MG63 (cell line): ENCODE measurements around the gene PTN. TPM values are rescaled to one million over a fixed set of nuclear protein-coding genes. Genes with fewer than 3 reads are reported as not detected.

Experiments used
- DNase-seq: peaks from one replicate; pipeline ENCODE4 v3.0.0-alpha.2; 2020
- H3K27me3 ChIP-seq: fragments of 250-450 bp; sonication (Bioruptor Pico); 2 replicates; pipeline ENCODE4 v1.5.1; 2020; ENCODE audit warnings: mild to moderate bottlenecking, moderate library complexity
- H3K36me3 ChIP-seq: fragments of 250-450 bp; sonication (Bioruptor Pico); 2 replicates; pipeline ENCODE4 v1.5.1; 2020; ENCODE audit warnings: mild to moderate bottlenecking, moderate library complexity
- H3K4me3 ChIP-seq: fragments of 250-450 bp; sonication (Bioruptor Pico); 2 replicates; pipeline ENCODE4 v1.5.1; 2020; ENCODE audit warnings: mild to moderate bottlenecking, moderate library complexity
- H3K9me3 ChIP-seq: fragments of 250-450 bp; sonication (Bioruptor Pico); 2 replicates; pipeline ENCODE4 v1.5.1; 2020; ENCODE audit warnings: mild to moderate bottlenecking, moderate library complexity
- total RNA-seq: library from RNA; depleted of rRNA; stranded (reverse); fragments of >200 nt; shearing (Covaris generic); gene quantifications from 2 replicates; pipeline ENCODE4 v1.2.3, GENCODE V29; 2014; ENCODE audit warnings: low replicate concordance

The PTN gene
- total RNA-seq, 1 experiment from 2014 or later, result not detected

DNA sequence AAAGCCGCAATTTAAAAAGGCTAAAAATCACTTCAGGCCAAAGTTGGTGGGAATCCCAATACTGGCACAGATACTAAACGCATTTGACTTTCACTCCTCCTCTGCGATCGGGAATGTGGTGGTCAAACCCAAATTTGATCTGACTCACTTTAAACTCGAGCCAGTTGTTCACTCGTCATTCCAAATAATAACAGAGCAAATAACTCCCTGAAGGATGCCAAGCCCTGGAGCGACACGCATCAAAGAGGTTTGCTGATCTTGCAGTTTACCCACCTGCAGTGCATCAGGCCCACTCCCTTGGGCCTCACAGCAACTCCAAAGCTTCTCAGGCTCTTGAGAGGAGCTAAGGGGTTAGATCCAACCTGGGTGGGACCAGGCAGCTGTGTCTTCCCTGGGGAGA is 12.2 kb downstream of the PTN start:
- H3K36me3 ChIP-seq, result no peaks in the 10 kb centered on the region
- no peak overlapping the region for H3K4me3 ChIP-seq
- DNase-seq, result peak; percentile 17
- H3K27me3 ChIP-seq, result no peaks in the 10 kb centered on the region
- no peaks in the 10 kb centered on the region for H3K9me3 ChIP-seq

DNA sequence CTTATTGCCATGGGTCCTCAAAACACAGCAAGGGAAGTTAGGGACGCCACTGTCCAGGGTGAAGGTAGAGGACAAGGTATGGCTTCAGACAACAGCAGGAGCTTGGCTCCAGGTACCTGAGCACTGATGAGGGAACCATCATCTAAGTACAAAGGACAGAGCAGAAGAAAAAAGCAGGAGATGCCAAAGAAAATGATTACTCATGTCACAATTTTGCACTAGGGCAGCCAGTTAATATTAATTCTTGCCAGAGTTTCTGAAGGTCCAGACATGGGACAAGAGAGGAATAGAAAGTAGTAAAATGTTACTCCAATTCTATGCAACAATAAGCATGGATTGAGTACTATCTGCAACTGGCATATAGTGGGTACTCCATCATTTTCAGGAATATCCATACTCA is 14.1 kb downstream of the PTN start:
- Histone ChIP-seq H3K27me3 (no peaks in the 10 kb centered on the region), H3K9me3 (no peaks in the 10 kb centered on the region), H3K36me3 (no peaks in the 10 kb centered on the region), H3K4me3 (no peak overlapping the region)
- no peak for DNase-seq

DNA sequence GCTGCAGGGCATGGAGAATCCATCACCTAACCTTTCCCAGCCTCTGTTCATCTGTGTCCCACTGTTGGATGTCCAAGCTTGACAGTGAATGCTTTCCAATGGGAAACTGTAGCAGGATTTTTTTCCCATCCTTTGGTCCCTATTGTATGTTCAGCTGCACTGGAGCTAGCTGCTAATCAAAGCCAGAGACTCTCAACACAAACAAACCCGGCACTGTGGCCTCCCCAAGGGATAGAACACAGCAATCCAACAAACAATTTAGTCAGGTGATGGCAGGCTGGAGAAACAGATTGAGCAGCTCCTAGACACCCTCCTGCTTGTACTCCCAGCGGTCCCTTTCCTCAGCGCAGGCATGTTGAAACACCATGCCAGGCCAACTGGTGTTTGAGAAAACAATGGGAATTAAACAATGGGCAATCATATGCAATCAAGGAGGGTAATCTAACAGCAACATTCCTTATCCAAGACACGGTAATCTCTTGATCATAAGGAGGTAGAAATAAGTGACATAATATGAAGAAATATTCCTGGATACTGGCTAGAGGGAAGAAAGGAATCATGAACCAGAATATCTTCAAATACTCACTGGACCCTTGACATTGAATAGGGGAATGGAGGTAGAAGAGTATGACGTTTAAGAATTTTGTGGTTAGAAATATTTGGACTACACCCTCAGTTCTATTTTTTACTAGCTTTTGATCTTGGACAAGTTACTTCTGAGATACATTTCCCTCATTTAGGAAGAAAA is 15.0 kb downstream of the PTN start:
- H3K36me3 ChIP-seq, result no peaks in the 10 kb centered on the region
- no peaks in the 10 kb centered on the region for H3K27me3 ChIP-seq
- H3K4me3 ChIP-seq, result no peak overlapping the region
- no peak for DNase-seq
- H3K9me3 ChIP-seq, result no peaks in the 10 kb centered on the region

DNA sequence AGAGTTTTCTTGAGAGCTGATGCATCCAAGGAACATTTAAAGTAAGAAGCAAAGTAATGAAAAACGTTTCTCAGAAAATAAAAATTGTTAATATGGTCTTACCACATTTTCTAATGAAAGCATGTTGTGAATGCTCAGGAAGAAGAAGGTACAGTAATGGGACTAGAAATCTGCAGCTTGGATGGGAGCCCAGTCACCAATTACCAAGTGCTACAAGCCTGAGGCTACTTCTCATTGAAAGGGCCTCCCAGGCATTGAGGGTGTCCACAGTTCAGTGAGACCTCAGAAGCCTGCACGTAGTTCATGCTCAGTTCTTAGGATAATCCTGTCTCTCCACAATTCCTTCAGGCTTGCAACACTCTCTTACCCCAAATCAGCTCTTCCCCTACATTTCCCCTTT is 17.6 kb downstream of the PTN start:
- H3K9me3 ChIP-seq, result no peaks in the 10 kb centered on the region
- DNase-seq, result no peak
- H3K36me3 ChIP-seq, result no peaks in the 10 kb centered on the region
- H3K4me3 ChIP-seq, result no peak overlapping the region
- no peaks in the 10 kb centered on the region for H3K27me3 ChIP-seq

DNA sequence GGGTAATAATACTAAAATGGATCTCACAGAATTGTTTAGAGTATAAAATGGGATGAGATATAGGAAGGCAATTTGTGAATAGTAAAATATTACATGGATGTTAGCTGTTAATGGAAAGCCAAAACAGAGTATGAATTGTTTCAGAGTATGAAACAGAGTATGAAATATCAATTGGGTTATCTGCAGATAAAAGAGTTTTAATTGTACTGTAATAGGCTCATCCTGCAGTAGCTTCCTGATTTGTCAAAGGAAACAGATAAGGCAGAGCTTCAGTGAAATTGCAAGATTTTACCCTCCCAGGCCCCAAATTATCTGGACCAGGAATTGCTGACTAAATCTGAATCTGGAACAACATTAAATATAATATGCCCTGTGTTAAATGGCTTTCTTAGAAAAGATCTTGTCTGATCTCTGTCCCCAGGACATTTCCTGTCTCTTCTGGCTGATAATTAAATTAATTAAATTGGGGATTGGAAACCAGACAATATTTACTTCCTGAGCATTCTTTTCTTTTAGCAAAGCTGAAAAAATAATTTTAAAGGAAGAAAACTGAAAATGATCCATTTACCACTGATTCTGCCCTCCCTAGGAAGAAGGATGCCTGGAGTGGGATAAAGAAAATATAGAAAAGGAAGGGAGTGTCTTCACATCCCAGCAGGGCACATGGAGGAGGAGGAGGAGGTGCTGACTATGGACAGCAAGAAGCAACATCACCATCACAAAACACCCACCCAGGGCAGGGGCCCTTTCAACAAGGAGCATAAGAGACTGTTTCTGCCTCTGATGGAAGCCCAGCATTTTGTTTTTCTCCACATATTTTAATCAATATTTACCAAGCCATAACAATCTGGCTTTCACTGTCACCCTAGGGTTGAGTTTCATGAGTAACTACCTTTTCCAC is 18.5 kb downstream of the PTN start:
- Histone ChIP-seq H3K36me3 (no peaks in the 10 kb centered on the region), H3K27me3 (no peaks in the 10 kb centered on the region), H3K4me3 (no peak overlapping the region), H3K9me3 (no peaks in the 10 kb centered on the region)
- no peak for DNase-seq

DNA sequence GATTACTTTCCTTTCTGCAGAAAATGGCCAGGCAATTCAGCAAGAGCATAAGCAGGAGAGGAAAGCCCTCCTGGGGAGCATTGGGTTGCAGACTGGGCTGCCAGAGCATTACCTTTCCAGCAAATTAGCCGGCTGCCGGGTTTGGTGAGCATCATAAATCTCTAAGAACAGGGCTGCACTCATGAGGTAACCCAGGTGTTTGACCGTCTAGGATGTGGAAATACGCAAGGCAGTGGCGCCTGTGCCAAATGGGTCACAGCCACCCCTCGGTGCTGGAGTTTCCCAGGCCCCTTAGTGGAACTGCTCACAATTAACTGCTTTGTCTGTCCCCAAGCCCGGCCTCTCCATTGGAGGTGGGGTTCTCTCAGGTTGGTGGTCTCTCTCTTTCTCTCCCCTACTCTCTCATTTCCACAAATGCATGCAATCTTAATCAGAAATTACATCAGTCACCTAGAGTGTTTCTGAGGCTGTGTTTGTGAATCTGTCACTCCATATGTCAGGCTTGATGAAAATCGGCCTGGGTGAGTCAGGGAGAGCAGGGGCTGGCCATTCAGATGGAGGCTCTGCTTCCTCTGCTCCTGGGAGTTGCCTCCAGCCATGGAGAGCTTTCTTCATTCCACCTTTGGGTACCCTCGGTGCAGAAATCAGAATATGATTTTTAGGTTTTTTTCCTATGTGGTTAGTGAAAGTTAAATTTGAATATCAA is 26.7 kb downstream of the PTN start:
- no peaks in the 10 kb centered on the region for H3K9me3 ChIP-seq
- no peaks in the 10 kb centered on the region for H3K36me3 ChIP-seq
- DNase-seq, result no peak
- no peak overlapping the region for H3K4me3 ChIP-seq
- no peaks in the 10 kb centered on the region for H3K27me3 ChIP-seq

DNA sequence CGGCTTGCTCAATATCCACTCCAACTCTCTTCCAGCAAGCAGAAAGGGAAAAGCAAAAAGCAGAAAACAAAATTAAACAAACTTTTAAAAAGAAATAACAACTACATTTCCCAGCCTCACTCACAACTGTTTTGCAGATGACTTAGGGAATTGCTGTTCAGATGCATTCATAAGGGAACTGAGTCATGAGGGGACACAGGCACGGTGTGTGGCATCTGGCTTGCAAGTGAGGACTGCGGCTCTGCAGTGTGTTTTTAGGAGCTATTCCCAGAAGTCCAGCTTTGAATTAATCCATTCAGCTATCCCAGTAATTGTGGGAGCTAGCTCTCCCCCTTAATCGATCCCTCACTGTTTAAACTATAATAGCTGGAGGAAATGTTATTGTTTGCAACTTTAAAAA is 30.3 kb downstream of the PTN start:
- H3K36me3 ChIP-seq, result no peaks in the 10 kb centered on the region
- H3K4me3 ChIP-seq, result no peak overlapping the region
- no peak for DNase-seq
- H3K9me3 ChIP-seq, result no peaks in the 10 kb centered on the region
- H3K27me3 ChIP-seq, result no peaks in the 10 kb centered on the region

DNA sequence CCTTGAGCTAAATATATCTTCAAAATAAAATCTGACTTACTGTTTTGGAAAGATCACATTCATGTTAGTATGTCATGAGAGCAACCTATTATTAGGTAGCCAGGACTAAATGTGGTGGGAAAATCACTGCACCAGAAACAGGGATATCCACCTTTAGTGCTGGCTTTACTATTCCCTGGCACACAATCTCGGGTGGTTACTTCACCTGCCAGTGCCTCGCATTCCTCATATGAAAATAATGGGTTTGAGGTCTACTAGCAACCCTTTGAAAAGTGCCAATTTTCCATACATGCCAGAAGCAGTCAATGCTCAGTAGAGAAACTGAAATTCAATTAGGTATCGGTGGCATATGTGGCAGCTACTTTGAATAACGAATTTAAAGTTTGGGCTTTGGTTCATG is 36.8 kb downstream of the PTN start:
- no peaks in the 10 kb centered on the region for H3K36me3 ChIP-seq

DNA sequence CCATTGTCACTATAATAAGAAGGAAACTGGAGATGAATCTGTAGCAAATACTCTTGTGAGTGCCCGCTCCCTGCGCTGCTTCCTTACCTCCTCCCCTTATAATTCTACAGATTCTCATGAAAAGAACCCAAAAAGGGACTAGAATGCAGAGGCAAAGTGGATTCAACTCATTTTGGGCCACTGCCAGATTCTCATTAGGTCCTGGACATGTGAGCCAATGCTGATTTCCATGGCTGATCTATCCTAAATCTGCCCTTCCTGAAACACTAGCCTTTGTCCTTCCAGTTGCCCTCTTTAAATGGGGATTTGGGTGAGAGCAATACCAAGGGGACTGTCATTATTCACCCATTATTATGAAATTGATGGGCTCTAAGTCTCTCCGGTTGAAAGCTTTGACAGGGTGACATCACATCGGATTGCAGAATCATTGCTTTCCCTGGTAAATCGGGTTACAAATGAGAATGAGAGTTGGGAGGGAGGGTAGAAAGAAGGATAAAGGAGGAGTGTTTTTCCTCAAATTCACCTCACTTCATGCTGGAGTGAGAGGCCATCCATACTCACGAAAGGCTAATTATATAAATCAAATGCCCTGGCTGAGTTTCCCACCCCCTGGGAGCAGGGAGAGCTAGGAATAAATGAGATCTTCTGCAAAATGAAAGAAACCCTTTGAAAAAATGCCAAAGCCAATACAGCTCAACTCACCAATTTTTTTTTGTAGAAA is 37.5 kb downstream of the PTN start:
- no peaks in the 10 kb centered on the region for H3K9me3 ChIP-seq
- H3K27me3 ChIP-seq, result no peaks in the 10 kb centered on the region
- DNase-seq, result no peak
- H3K4me3 ChIP-seq, result no peak overlapping the region
- H3K36me3 ChIP-seq, result no peaks in the 10 kb centered on the region

More for the DNA sequence above, 36.8 kb downstream of the PTN start:
- Histone ChIP-seq H3K9me3 (no peaks in the 10 kb centered on the region), H3K27me3 (no peaks in the 10 kb centered on the region), H3K4me3 (no peak overlapping the region)
- no peak for DNase-seq

DNA sequence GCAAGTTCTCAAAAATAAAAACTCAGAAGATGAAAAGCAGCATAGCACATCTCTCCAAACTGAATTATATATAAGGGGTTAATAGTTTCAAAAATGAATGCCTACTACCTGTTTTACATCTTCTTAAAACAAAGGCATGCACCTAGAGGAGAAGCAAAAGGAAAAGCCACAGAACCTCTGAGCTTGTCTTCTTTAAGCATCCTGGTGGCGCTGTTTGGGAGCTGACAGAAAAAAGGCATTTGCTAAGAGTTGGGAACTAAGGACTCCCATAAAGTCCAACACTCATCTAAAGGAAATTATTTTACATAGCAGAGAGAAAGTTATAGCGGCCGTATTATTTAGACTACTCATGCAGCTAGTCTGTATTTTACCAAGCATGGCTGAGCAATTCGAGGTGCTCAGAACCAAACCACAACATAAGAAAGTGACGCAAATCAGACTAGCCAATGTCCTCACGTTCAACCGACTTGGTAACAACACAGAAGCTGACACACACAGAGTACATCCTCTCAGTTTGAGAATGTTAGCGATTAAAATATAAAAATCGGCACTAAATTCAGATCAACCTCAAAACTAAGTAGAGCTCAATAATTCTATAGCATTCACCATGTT is 38.8 kb downstream of the PTN start:
- Histone ChIP-seq H3K27me3 (no peaks in the 10 kb centered on the region), H3K4me3 (no peak overlapping the region), H3K9me3 (no peaks in the 10 kb centered on the region), H3K36me3 (no peaks in the 10 kb centered on the region)
- DNase-seq, result no peak

DNA sequence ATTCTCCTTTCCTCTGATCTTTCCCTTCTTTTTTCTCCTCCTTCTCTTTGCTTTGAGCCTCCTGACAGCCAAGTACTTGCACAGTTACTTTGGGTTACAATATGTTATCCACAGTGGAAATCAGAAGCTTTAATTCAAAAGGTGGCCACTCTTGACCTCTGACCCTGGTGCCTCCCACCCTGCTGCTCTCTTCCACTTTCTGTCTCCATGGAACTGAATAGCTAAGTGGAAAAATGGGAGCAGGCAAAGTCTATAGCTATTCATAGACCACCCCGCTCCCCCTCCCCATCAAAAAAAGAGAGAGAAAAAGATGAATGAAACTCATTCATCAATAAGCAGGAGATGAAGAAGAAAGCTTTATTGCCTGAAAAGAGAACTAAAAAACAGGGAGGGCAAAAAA is 39.4 kb downstream of the PTN start:
- Histone ChIP-seq H3K9me3 (no peaks in the 10 kb centered on the region), H3K27me3 (no peaks in the 10 kb centered on the region), H3K4me3 (no peak overlapping the region), H3K36me3 (no peaks in the 10 kb centered on the region)
- DNase-seq, result no peak

DNA sequence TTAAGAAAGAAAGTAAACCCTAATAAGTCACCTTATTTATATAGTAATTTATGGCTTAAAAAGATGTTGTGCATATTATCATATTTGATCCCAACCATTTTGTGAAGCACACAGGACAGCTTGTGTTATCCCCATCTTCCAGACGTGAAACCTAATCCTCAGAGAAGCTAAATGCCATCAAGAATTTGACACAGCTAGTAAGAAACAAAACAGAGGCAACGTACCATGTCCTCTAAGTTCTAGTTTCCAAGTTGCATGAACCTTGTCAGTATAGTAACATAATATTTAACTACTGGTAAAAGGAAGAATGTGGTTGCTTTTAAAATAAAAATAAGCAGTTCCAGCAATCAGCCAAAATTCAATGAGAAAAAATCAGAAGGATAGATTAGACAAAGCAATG is 41.5 kb downstream of the PTN start:
- H3K27me3 ChIP-seq, result no peaks in the 10 kb centered on the region
- no peaks in the 10 kb centered on the region for H3K36me3 ChIP-seq
- H3K4me3 ChIP-seq, result no peak overlapping the region
- H3K9me3 ChIP-seq, result no peaks in the 10 kb centered on the region
- DNase-seq, result no peak

DNA sequence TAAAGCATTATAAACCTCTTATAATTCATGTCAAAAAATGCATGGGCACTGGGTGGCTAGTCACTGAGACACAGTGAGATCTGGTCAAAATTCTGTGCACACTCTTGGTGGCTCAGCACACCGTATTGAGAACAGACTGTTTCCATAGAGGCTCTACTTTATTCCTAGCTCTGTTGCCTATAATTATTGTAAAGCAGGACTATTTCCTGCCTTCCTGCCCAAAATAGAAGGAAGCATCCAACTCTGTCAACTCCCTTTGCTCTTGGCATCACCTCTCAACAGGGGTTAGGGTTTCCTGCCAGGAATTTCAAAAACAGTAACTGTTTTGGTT is 45.1 kb downstream of the PTN start:
- Histone ChIP-seq H3K27me3 (no peaks in the 10 kb centered on the region), H3K4me3 (no peak overlapping the region)
- DNase-seq, result no peak

DNA sequence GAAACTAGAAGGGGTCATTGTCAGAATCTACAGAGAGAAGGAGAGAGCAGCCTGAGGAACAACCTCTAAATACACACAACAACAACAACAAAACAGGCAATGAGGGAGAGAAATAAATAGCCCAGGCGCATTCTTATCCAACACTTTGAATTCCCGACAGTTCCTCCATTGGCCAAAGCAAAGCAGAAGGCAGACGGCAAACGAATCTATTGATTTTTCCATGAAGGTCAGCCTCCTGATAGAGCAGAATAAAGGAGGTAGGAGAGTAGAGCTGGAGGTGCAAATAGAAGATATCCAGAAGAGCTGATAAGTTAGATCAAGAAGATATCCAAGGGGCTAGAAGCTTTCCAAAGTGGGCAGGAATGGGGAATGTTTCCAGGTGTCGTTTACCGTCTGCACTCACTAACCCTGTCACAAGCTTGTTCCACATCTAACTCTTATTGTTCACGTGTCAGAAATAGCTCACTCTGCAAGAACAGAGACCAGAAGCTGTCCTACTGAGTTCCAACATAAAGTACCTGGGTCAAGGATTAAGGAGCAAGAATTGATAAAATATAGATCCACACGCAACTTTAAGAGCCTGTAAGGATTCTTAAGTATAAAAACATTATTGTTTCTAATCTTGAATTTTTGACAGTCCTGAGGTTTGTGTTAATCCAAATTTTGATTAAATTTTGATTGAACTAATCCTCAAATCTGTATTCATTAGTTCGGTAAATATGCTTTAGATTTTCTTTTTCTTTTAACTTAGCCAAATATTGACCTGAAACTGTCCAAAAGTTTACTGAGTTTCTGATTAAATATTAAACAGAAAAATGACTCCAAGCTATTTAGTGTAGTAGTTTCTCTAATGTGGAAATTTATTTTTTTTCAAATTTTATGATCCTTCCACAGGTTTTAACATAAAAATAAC is 45.7 kb downstream of the PTN start:
- no peaks in the 10 kb centered on the region for H3K27me3 ChIP-seq
- no peak overlapping the region for H3K4me3 ChIP-seq
- H3K9me3 ChIP-seq, result no peaks in the 10 kb centered on the region
- no peak for DNase-seq
- H3K36me3 ChIP-seq, result no peaks in the 10 kb centered on the region

More for the DNA sequence above, 45.1 kb downstream of the PTN start:
- no peaks in the 10 kb centered on the region for H3K9me3 ChIP-seq
- H3K36me3 ChIP-seq, result no peaks in the 10 kb centered on the region

DNA sequence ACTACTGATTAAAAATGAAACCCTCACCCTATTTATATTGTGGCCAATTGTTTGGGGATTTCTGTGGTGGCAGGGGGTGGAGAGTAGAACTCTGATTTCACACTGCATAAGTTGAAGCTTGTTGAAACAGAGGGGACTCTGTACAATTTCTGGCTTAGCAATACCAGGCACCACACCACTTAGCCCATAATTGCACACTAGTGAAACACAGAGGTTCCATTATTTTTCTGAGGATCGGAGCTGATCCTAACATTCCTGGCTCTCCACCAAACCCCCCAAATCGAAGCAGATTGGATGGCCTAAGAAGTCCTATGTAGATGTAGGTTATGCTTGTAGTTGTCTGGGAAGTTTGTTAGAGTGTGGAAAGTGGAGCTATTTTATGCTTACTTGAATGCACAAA is 47.0 kb downstream of the PTN start:
- Histone ChIP-seq H3K27me3 (no peaks in the 10 kb centered on the region), H3K9me3 (no peaks in the 10 kb centered on the region), H3K4me3 (no peak overlapping the region), H3K36me3 (no peaks in the 10 kb centered on the region)
- no peak for DNase-seq
